Fibroblast of the aortic adventitia (primary cell): Measurements from ENCODE around the gene P2RX1. TPM values are rescaled to one million over a fixed set of nuclear protein-coding genes. Genes with fewer than 3 reads are reported as not detected.

Source experiments
- DNase-seq: peaks from one replicate; pipeline ENCODE4 v3.0.0-alpha.2; 2010; ENCODE audit warnings: low read depth
- H3K4me3 ChIP-seq: 2 replicates; pipeline ENCODE4 v1.5.1; 2011; ENCODE audit warnings: low read depth, mild to moderate bottlenecking, control low read depth, low read length, moderate library complexity
- CTCF ChIP-seq: IDR thresholded peaks from 2 replicates; pipeline ENCODE4 v1.5.1; 2011; ENCODE audit warnings: mild to moderate bottlenecking, low read length, control low read depth, inconsistent platforms; ENCODE audit not compliant: insufficient read depth
- total RNA-seq: library from RNA; depleted of rRNA; stranded (reverse); fragments of >200 nt; gene quantifications from 2 replicates; pipeline ENCODE4 v1.2.3, GENCODE V29; 2012; ENCODE audit warnings: low replicate concordance

The P2RX1 gene
- total RNA-seq, 1 donor, result not detected

- peak; percentile 98 for TF ChIP-seq CTCF
- H3K4me3 ChIP-seq, result no peak overlapping the region
- peak; percentile 78 for DNase-seq
Observed at GRCh38 chr17:3913531-3914311, 2.5 kb downstream of the P2RX1 start.

- no peak overlapping the region for H3K4me3 ChIP-seq
- no peak for TF ChIP-seq CTCF
- no peak for DNase-seq
Observed at GRCh38 chr17:3912827-3913226, 3.4 kb downstream of the P2RX1 start.

- no peak overlapping the region for H3K4me3 ChIP-seq
- no peak for DNase-seq
- no peak for TF ChIP-seq CTCF
Observed at GRCh38 chr17:3911271-3912053, 4.8 kb downstream of the P2RX1 start.

DNA sequence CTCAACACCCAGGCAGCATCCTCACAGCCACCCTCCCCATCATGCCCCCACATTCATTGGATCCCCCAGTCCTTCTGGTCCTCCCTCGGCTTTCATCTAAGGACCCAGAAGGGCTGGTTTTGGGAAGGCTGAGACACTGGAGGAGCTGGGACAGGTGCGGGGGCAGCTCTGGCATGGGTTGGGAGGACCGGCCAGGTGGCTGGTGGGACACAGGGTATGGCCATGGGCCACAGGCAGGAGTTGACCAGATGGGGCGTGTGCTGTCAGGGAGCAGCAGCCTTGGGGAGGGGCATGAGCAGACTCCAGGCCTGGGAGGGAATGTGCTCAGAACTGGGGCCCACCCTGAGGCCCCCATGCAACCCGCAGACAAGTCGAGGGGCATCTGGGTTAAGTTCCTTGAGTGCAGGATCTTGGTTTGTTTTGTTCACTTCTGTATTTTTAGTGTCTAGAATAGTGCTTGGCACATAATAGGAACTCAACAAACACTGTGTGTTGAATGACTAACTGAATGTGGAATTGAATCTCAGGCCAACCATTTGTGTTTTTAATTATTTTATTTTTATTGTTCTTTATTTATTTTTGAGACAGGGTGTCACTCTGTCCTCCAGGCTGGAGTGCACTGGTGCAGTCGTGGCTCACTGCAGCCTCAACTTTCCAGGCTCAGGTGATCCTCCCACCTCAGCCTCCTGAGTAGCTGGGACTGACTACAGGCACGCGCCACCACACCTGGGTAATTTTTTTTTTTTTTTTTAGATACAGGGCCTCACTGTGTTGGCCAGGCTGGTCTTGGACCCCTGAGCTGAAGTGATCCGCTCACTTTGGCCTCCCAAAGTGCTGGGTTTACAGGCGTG is 5.6 kb downstream of the P2RX1 start:
- no peak for DNase-seq
- H3K4me3 ChIP-seq, result no peak overlapping the region
- no peak for TF ChIP-seq CTCF

DNA sequence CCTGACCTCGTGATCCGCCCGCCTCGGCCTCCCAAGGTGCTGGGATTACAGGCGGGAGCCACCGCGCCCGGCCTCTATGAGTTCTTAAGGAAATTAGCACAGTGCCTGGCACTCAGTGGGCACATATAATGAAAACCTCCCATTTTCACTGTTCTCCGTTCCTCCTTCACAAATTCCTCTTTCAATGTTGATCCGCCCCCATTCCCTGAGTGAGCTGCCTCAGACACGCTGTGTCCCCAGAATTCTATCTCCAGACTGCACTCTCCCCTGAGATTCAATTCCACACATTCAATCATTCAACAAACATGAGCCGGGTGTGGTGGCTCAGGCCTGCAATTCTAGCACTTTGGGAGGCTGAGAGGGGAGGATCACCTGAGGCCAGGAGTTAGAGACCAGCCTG is 7.0 kb downstream of the P2RX1 start:
- H3K4me3 ChIP-seq, result no peak overlapping the region
- no peak for TF ChIP-seq CTCF
- no peak for DNase-seq

DNA sequence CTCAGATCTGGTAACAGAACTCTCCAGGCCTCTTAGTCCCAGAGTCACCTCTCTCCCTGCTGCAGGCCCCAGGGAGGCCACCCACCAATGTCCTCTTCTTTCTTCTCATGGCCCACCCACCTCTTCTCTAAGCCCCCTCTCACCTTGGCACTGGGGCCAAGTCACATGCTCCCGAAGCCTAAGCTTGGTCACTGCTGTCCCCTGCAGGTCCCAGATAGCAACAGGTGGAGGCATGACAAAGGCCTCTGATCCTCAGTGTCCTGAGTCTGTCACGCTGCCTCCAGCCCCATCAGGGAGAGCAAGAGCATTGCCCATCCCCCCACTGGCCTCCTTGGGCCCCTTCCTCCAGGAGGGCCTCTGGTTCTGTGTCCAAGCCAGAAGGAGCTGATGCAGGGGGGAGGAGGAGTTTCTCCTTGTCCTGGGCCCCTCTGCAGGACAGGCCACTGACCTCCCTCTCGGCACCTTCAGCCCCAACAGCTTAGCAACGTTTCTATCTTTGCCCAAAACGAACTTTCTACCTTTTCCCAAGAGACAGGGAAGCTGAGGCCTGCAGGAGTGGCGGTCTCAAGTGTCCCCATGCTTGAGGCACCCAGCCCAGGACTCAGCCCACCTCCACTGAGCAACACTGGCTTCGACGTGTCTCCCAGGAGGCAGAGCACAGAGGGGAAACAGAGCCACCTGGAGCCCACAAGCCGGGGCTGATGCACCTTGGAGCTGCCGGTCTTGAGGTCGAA is 8.6 kb downstream of the P2RX1 start:
- peak; percentile 7 for TF ChIP-seq CTCF

More for the DNA sequence above, 8.6 kb downstream of the P2RX1 start:
- no peak for DNase-seq
- H3K4me3 ChIP-seq, result no peak overlapping the region
